Activated gamma-delta T cell treated with Interleukin-2 at 50 U/mL for 16 hours (primary cell): ENCODE measurements around the gene ARHGEF37.
"Not testable (repeated sequence)": the region's sequence is repeated elsewhere in the genome, so short reads cannot be mapped to it uniquely, and the experiment has no call there.

Experiments used
- DNase-seq: peaks from one replicate; pipeline ENCODE4 v3.0.0-alpha.2; 2020

Gene ARHGEF37

GRCh38 chr5:149652697-149653096 lies 71.4 kb downstream of the ARHGEF37 start:
- no peak for DNase-seq

DNA sequence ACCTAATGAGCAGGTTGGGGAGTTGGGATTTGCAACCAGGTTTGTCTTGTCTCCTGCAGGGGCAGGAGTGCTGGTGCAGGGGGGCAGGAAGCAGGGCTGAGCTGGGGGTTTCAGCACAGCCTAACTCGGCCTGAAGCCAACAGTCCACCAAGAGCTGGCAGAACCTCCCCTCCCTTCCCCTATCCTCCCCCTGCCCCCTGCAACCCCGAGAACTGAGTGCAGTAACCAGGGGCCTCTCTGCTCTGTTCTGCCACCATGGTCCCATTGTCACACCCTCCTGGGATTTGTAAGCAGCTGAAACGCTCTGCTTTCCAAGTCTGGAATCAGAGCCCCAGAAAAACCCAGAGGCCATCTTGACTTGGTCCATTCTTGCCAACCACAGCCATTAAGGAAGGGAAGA lies 72.9 kb downstream of the ARHGEF37 start:
- DNase-seq: no peak

DNA sequence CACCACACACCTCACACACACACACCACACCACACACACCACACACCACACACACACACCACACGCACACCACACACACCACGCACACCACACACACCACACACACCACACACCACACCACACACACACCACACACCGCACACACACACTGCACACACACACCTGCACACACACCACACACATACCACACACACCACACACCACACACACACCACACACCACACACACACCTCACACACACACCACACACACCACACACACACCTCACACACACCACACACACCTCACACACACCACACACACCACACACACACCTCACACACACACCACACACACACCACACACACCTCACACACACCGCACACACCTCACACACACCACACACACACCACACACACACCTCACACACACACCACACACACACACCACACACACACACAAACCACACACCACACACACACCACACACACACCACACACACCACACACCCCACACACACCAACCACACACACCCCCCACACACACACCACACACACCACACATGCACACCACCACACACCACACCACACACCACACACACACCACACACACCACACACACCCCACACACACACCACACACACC lies 73.7 kb downstream of the ARHGEF37 start:
- DNase-seq: no peak

- DNase-seq: no peak
Observed at GRCh38 chr5:149656576-149657182, 75.4 kb downstream of the ARHGEF37 start.

GRCh38 chr5:149657324-149657723 lies 76.0 kb downstream of the ARHGEF37 start:
- DNase-seq: no peak

- no peak for DNase-seq
Observed at GRCh38 chr5:149658299-149658698, 77.0 kb downstream of the ARHGEF37 start.

GRCh38 chr5:149664083-149664482 lies 82.8 kb downstream of the ARHGEF37 start:
- DNase-seq: no peak

GRCh38 chr5:149664666-149665415 lies 83.5 kb downstream of the ARHGEF37 start:
- DNase-seq: no peak

DNA sequence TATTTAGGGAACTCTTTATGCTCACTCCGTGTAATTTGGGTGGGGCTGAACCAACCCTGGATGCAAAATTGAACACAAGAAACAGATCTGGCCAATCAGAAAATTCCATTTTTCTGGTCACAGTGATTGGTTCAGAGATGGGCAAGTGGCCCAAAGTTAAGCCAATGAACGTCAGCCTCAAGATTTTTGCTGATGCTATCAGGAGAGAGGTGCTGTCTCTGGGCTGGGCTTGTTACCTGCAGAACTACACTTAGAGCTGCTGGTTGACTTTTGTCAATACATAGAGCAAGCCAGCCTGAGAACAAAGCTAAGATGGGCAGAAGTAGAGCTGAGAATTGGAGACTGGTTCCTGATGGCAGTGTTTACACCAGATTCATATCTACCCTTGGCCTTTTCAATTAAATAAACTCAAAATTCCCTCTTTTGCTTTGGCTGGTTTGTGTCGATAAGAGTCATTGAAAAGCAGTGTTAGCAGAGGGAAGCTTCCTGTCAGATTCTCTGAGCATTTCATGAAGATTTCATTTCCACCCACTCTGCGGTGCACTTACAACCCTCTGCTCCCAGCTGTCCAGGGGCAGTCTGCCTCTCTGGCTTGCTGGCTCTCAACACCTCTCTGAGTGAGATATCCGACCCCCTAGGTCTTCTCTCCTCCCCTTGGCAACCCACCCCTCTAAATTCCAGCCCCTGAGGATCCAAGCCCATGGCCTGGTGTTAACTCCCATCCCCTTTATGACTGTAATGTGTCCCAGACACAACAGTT lies 84.3 kb downstream of the ARHGEF37 start:
- DNase-seq: no peak

DNA sequence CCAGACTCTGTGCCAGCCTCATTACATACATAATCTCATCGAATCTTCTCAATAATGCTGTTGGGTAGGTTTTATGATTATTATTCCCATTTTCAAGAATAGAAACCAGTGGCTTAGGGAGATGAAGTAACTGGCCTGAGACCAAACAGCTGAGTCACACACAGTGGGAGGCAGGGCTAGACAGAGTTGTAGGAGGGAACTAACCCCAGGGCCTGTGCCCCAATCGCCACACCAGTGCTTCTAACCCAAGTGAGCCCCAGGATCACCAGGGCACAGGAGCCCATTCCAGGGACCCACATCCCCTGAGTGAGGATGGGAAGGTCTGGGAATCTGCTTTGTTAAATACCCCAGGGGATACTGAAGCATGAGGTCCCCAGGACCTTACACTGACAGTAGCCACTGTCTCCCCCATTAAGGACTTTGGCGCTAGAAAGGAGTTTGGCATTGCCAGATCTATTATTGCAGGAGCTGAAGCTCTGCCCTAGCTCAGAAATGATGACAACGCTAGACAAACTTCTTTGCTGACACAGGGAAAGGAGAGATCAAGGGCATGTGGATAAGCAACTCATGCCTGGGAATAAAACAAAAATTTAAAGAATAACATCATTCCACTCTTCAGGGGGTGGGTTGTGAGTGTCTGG lies 85.0 kb downstream of the ARHGEF37 start:
- DNase-seq: no peak

GRCh38 chr5:149667084-149667828 lies 86.0 kb downstream of the ARHGEF37 start:
- no peak for DNase-seq

GRCh38 chr5:149667829-149668330 lies 86.6 kb downstream of the ARHGEF37 start:
- no peak for DNase-seq

- DNase-seq: not testable (repeated sequence)
Observed at GRCh38 chr5:149669273-149669672, 88.0 kb downstream of the ARHGEF37 start.

DNA sequence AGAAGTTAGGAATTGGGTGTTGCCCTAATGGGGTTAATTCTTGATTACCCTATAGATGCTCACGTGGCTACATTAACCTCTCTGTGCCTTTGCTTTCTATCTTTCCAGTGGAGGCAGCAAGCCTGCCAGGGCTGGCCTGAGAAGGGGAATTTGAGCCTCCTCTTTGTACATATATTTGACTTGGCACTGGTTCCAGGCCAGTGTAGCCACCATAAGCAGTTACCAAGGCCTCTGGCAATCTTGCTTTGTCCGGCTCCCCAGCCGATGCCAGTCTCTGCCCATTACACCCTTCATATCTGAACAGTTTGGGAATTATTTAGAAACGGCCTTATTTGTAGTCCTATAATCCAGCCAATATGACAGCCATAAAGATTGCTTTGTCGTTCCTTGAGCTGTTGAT lies 90.2 kb downstream of the ARHGEF37 start:
- DNase-seq: no peak

GRCh38 chr5:149672701-149673476 lies 91.6 kb downstream of the ARHGEF37 start:
- DNase-seq: no peak

DNA sequence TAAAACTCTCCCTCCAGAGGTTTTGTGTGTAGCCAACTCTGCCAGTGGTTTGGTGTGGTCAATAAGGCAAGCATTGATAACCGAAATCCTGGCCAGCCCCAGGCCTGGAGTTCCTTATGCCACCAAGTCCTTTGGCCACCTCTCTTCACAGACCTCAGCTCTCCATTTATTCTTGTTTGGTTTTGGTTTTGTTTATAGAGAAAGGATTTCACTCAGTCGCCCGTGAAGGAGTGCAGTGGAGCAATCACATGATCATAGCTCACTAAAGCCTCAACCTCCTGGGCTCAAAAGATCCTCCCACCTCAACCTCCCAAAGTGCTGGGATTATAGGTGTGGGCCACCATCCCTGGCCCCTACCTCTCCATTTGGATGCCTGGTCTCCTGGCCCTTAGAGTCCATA lies 93.4 kb downstream of the ARHGEF37 start:
- no peak for DNase-seq

- no peak for DNase-seq
Observed at GRCh38 chr5:149675610-149676201, 94.4 kb downstream of the ARHGEF37 start.

GRCh38 chr5:149677731-149678130 lies 96.4 kb downstream of the ARHGEF37 start:
- DNase-seq: no peak

- no peak for DNase-seq
Observed at GRCh38 chr5:149679876-149680809, 98.8 kb downstream of the ARHGEF37 start.

- no peak for DNase-seq
Observed at GRCh38 chr5:149680810-149681221, 99.5 kb downstream of the ARHGEF37 start.
